ENCODE measurements around the gene SUPT3H.

Gene SUPT3H

DNA sequence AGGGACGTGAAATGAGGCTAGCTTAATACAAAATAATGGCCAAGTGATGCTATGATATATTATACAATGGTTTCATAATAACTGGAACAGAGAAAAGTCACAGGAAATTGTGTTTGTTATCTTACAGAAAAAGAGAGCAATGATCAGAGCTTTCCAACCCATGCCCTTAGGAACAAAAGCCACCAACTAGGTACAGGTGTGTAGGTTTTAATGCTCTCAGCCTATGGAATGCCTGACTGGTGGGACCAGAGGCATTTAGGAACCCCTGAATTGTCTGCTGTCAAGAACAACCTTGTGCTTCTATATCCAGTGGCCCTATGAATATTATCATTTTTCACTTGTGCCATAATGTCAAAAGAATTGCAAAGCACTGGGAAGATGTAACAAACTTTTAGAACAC is 182.6 kb downstream of the SUPT3H start:
- TF ChIP-seq EGR1 (IDR thresholded peaks at IDR 0.05), result no peak
- no peak for TF ChIP-seq FOXM1 (IDR thresholded peaks at IDR 0.05; ENCODE audit: borderline replicate concordance, low read depth)
- no peak for TF ChIP-seq TEAD4 (IDR thresholded peaks at IDR 0.05)
- no peak for TF ChIP-seq TAF1 (IDR thresholded peaks at IDR 0.05; ENCODE audit: low read depth)
- TF ChIP-seq CEBPB (IDR thresholded peaks at IDR 0.05), result no peak
- no peak for TF ChIP-seq CREB1 (IDR thresholded peaks at IDR 0.05; ENCODE audit: low read depth)
- TF ChIP-seq EP300 (IDR thresholded peaks at IDR 0.05; ENCODE audit: borderline replicate concordance), result no peak
- TF ChIP-seq TCF12 (IDR thresholded peaks at IDR 0.05; ENCODE audit: low read depth), result no peak
- TF ChIP-seq RAD21 (IDR thresholded peaks at IDR 0.05; ENCODE audit: low read depth), result no peak

GRCh38 chr6:45192556-45192955 is 185.2 kb downstream of the SUPT3H start:
- TF ChIP-seq CREB1 (IDR thresholded peaks at IDR 0.05; ENCODE audit: low read depth) (no peak), FOXM1 (IDR thresholded peaks at IDR 0.05; ENCODE audit: borderline replicate concordance, low read depth) (no peak), EGR1 (IDR thresholded peaks at IDR 0.05) (no peak), TEAD4 (IDR thresholded peaks at IDR 0.05) (no peak), EP300 (IDR thresholded peaks at IDR 0.05; ENCODE audit: borderline replicate concordance) (no peak), YY1 (IDR thresholded peaks at IDR 0.05; ENCODE audit: low read depth) (no peak), RAD21 (IDR thresholded peaks at IDR 0.05; ENCODE audit: low read depth) (no peak), NFIC (IDR thresholded peaks at IDR 0.05) (no peak), REST (IDR thresholded peaks at IDR 0.05; ENCODE audit: low read depth) (no peak), TCF12 (IDR thresholded peaks at IDR 0.05; ENCODE audit: low read depth) (no peak), USF1 (IDR thresholded peaks at IDR 0.05) (no peak), ZBTB7A (IDR thresholded peaks at IDR 0.05; ENCODE audit: low read depth) (no peak)
- TF ChIP-seq, protein P1, sequence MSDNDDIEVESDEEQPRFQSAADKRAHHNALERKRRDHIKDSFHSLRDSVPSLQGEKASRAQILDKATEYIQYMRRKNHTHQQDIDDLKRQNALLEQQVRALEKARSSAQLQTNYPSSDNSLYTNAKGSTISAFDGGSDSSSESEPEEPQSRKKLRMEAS (IDR thresholded peaks at IDR 0.05), result no peak

GRCh38 chr6:45191414-45191813 is 186.3 kb downstream of the SUPT3H start:
- no peak for TF ChIP-seq CEBPB (IDR thresholded peaks at IDR 0.05)
- TF ChIP-seq, protein P1 (IDR thresholded peaks at IDR 0.05), result no peak

GRCh38 chr6:45187836-45188235 is 189.9 kb downstream of the SUPT3H start:
- TF ChIP-seq TEAD4 (IDR thresholded peaks at IDR 0.05) (no peak), YY1 (IDR thresholded peaks at IDR 0.05; ENCODE audit: low read depth) (no peak), RAD21 (IDR thresholded peaks at IDR 0.05; ENCODE audit: low read depth) (no peak), USF1 (IDR thresholded peaks at IDR 0.05) (no peak), CREB1 (IDR thresholded peaks at IDR 0.05; ENCODE audit: low read depth) (no peak), FOXM1 (IDR thresholded peaks at IDR 0.05; ENCODE audit: borderline replicate concordance, low read depth) (no peak), NFIC (IDR thresholded peaks at IDR 0.05) (no peak), EGR1 (IDR thresholded peaks at IDR 0.05) (no peak), TAF1 (IDR thresholded peaks at IDR 0.05; ENCODE audit: low read depth) (no peak), CEBPB (IDR thresholded peaks at IDR 0.05) (no peak), ZBTB7A (IDR thresholded peaks at IDR 0.05; ENCODE audit: low read depth) (no peak), TCF12 (IDR thresholded peaks at IDR 0.05; ENCODE audit: low read depth) (no peak), REST (IDR thresholded peaks at IDR 0.05; ENCODE audit: low read depth) (no peak), EP300 (IDR thresholded peaks at IDR 0.05; ENCODE audit: borderline replicate concordance) (no peak)
- TF ChIP-seq, protein P1 (IDR thresholded peaks at IDR 0.05), result no peak

GRCh38 chr6:45185403-45186251 is 192.1 kb downstream of the SUPT3H start:
- TF ChIP-seq CREB1 (IDR thresholded peaks at IDR 0.05; ENCODE audit: low read depth), result no peak
- TF ChIP-seq EP300 (IDR thresholded peaks at IDR 0.05; ENCODE audit: borderline replicate concordance), result no peak
- TF ChIP-seq, protein P1 (IDR thresholded peaks at IDR 0.05), result no peak
- TF ChIP-seq EGR1 (IDR thresholded peaks at IDR 0.05), result no peak
- TF ChIP-seq TAF1 (IDR thresholded peaks at IDR 0.05; ENCODE audit: low read depth), result no peak
- TF ChIP-seq CEBPB (IDR thresholded peaks at IDR 0.05), result no peak
- no peak for TF ChIP-seq TCF12 (IDR thresholded peaks at IDR 0.05; ENCODE audit: low read depth)
- no peak for TF ChIP-seq REST (IDR thresholded peaks at IDR 0.05; ENCODE audit: low read depth)
- TF ChIP-seq RAD21 (IDR thresholded peaks at IDR 0.05; ENCODE audit: low read depth), result no peak
- TF ChIP-seq TEAD4 (IDR thresholded peaks at IDR 0.05), result no peak
- TF ChIP-seq FOXM1 (IDR thresholded peaks at IDR 0.05; ENCODE audit: borderline replicate concordance, low read depth), result no peak
- TF ChIP-seq ZBTB7A (IDR thresholded peaks at IDR 0.05; ENCODE audit: low read depth), result no peak
- TF ChIP-seq YY1 (IDR thresholded peaks at IDR 0.05; ENCODE audit: low read depth), result no peak
- TF ChIP-seq USF1 (IDR thresholded peaks at IDR 0.05), result no peak
